Activated CD8-positive, alpha-beta memory T cell treated with anti-CD3 and anti-CD28 coated beads for 36 hours (primary cell): ENCODE data around the gene ATL3. TPM values are rescaled to one million over a fixed set of nuclear protein-coding genes. Genes with fewer than 3 reads are reported as not detected.
"Not testable (repeated sequence)": the region's sequence is repeated elsewhere in the genome, so short reads cannot be mapped to it uniquely, and the experiment has no call there.

Experiments used
- CTCF ChIA-PET: fragments of 350-600 bp; sonication (Branson Sonifier 250); formaldehyde crosslinking; loops from one replicate; lab custom pipeline; 2021; ENCODE audit warnings: antibody characterized with exemption; lab: Charles Lee
- POLR2A ChIA-PET: fragments of 350-600 bp; sonication (Branson Sonifier 250); formaldehyde crosslinking; loops from one replicate; lab custom pipeline; 2021; ENCODE audit warnings: antibody characterized with exemption; lab: Charles Lee
- total RNA-seq, 2 experiments: library from RNA; stranded (reverse); gene quantifications; one replicate each; pipeline ENCODE4 v1.2.3, GENCODE V29; 2021

The ATL3 gene
- total RNA-seq, 2 experiments from 2014 or later: 34.9 TPM

DNA sequence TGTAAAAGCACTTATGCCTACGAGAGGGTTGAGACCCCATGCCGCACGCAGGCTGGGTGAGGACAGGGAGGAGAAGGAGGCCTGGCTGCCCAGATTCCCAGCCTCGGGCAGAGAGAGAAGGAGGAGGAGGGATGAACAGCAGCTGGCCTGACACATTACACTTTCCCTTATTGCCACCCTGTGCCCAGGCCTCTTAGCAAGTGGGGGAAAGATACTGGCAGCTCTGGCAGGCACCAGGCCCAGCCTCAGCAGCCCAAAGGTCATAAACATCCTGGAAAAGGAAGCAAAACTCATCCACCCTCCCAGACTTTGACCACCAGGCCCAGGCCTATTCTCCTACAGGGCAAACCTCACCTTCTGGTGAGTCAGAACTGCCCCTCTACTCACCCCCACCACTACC, 61.6 kb downstream of the ATL3 start:
- ChIA-PET CTCF (interaction anchor here (0.6 to 1.4 kb wide), 2 partner anchors 30 to 120 kb away, joined by 3 read pairs; no protein-coding TSS in a partner anchor), POLR2A (no interaction called here)

GRCh38 chr11:63608353-63609345, 62.5 kb downstream of the ATL3 start:
- ChIA-PET POLR2A (no interaction called here), CTCF (interaction anchor here (0.6 kb wide), 1 partner anchor 29 kb away, joined by 3 read pairs; no protein-coding TSS in a partner anchor)

- CTCF ChIA-PET: no interaction called here
- POLR2A ChIA-PET: no interaction called here
Measured at GRCh38 chr11:63603180-63603518, 68.0 kb downstream of the ATL3 start.

DNA sequence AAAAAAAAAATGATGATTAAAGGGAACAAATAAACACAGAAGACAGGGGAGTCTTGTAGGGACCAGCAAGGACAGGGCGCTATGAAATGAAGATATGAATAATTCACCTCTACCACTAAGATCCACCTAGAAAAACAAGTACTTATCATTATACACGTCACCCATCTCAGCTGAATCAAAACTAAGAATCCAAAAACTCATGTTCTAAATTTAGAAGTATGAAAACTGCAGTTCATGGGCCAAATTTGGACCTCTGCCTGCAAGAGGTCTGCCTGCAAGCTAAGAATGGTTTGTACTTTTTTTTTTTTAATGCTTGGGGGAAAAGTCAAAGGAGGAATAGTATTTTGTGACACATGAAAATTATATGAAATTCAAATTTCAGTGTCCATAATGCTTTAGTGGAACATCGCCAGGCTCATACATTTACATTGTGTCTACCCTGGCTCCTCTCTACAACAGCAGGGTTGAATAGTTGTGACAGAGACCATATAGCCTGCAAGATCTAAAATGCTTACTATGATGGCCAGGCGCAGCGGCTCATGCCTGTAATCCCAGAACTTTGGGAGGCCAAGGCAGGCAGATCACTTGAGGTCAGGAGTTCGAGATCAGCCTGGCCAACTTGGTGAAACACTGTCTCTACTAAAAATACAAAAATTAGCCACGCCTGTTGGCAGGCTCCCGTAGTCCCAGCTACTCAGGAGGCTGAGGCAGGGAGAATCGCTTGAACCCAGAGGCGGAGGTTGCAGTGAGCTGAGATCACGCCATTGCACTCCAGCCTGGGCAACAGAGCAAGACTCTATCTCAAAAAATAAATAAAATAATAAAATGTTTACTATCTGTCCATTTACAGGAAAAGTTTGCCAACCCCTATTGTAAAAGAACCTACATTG, 68.6 kb downstream of the ATL3 start:
- CTCF ChIA-PET: interaction anchor here (1.2 kb wide), 1 partner anchor 25 kb away, joined by 6 read pairs; no protein-coding TSS in a partner anchor
- POLR2A ChIA-PET: not testable (repeated sequence)

- CTCF ChIA-PET: no interaction called here
- POLR2A ChIA-PET: no interaction called here
Measured at GRCh38 chr11:63599211-63600122, 71.7 kb downstream of the ATL3 start.

GRCh38 chr11:63598556-63598955, 72.6 kb downstream of the ATL3 start:
- ChIA-PET POLR2A (no interaction called here), CTCF (no interaction called here)

DNA sequence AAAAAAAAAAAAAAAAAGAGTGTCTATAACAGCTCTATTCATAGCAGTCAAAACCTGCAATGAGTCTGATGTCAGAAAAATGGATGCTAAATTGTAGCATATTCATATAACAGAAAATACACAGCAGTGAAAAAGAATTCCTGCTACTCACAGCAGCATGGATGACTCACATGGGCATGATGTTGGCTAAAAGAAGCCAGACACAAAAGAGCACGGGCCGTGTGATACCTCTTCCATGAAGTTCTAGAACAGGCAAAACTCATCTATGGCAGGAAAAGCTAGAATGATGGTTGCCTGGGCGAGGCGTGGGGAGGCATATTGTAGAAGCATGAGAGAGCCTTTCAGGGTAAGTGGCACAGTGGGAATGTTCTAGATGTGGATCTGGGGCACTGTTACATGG, 75.9 kb downstream of the ATL3 start:
- ChIA-PET POLR2A (interaction anchor here (0.6 kb wide), 1 partner anchor 9 kb away, joined by 4 read pairs; no protein-coding TSS in a partner anchor), CTCF (interaction anchor here (0.6 kb wide), 1 partner anchor 106 kb away, joined by 3 read pairs; no protein-coding TSS in a partner anchor)

DNA sequence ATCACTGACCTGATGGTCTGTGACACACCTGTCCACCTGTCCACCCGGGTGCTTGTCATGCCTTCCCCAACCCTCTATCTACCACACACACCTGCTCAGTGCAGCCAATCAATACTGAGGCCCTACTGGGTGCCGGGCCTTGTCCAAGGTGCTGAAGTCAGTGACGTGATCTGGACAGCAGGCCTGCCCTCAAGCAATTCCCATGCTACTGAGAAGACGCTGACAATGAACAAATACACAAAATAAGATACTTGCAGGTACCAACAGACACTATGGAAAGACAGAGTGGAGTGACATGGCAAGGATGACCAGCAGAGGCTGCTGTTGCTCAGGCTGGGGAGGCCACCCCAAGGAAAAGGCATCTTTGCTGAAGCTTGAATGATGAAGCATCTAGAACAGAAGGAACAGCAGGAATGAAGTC, 78.2 kb downstream of the ATL3 start:
- CTCF ChIA-PET: interaction anchor here (0.9 to 1.1 kb wide), 2 partner anchors 10 to 21 kb away, joined by 3 read pairs; partner anchors contain the start of gene PLAAT3
- POLR2A ChIA-PET: no interaction called here

DNA sequence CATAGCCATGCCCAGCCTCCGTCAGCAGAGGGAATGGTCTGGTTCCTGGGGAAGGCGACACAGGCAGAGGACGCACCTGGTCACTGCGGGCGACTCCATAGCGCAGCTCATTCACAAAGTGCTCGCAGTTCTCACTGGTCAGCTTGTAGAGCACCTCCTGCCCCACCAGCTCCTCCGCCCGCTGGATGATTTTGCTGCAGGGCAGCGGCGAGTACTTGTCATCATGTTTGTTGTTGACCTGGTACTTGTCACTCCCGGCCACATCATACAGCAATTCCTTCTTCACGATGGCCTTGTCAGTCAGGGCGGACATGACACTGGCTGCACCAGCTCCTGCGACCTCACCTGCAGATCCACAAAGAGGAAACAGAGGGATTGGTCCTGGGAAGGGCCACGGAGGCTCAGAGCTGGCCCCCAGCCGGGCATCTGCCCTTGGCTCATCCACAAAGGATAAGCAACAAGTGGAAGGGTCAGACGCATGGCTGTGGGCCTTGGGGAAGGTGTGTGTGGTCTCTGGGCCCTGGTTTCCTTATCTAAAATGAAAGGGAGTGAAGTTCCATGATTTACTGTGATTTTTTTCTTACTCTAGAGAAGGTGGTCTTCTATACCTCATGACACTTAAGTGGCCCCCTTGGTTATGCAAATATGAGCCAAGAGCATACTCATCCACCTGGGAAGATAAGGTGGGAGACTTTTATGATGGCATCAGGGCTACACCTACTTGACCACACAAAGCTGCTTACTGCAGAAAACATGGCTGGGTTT, 81.0 kb downstream of the ATL3 start:
- CTCF ChIA-PET: no interaction called here
- POLR2A ChIA-PET: no interaction called here

DNA sequence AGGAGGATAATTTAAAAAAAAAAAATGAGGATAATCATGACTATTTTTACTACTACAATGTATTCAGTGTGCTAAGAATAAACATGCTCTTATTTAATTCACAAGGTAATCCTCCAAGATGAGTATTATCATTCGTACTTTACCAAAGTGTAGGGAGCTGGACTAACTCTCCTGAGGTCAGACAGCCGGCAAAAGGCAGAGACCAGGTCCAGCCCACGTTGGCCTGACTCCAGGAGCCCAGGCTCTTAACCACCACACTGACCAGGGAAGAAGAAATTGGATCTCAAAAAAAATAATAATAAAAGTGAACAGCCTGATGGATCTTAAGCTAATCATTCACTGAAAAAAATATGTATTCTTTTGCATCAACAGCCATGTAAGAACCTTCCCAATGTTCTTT, 82.2 kb downstream of the ATL3 start:
- ChIA-PET CTCF (interaction anchor here (1.5 kb wide), 1 partner anchor 110 kb away, joined by 7 read pairs; no protein-coding TSS in a partner anchor), POLR2A (no interaction called here)

GRCh38 chr11:63586451-63587166, 84.6 kb downstream of the ATL3 start:
- POLR2A ChIA-PET: no interaction called here
- CTCF ChIA-PET: no interaction called here

DNA sequence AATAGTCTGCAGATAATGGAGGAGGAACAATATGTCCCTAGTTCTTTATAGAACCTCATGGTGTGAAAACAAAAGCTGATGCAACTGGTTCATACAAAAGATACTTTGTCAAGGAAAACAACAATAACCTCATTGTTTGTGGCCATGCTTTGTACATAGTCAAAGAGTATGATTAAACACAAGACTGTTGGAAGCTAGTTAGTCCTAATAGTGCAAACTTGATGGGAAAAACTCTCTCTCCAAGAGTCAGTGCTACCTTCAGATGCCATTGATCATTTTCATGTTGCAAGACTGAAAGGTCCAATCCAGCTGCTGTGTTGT, 87.9 kb downstream of the ATL3 start:
- ChIA-PET POLR2A (no interaction called here), CTCF (interaction anchor here (0.9 kb wide), 1 partner anchor 9 kb away, joined by 3 read pairs; no protein-coding TSS in a partner anchor)

DNA sequence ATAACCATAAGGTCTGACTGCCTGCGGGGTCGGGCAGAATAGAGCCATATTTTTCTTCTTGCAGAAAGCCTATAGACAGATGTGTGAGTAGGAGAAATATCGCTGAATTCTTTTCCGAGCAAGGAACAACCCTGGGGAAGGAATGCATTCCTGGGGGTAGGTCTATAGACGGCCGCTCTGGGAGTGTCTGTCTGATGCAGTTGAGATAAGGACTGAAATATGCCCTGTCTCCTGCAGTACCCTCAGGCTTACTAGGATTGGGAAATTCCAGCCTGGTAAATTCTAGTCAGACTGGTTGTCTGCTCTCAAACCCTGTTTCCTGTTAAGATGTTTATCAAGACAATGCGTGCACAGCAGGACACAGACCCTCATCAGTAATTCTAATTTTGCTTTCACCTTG, 90.0 kb downstream of the ATL3 start:
- CTCF ChIA-PET, POLR2A ChIA-PET: not testable (repeated sequence)

- CTCF ChIA-PET, POLR2A ChIA-PET: not testable (repeated sequence)
Measured at GRCh38 chr11:63578882-63579281, 92.3 kb downstream of the ATL3 start.

DNA sequence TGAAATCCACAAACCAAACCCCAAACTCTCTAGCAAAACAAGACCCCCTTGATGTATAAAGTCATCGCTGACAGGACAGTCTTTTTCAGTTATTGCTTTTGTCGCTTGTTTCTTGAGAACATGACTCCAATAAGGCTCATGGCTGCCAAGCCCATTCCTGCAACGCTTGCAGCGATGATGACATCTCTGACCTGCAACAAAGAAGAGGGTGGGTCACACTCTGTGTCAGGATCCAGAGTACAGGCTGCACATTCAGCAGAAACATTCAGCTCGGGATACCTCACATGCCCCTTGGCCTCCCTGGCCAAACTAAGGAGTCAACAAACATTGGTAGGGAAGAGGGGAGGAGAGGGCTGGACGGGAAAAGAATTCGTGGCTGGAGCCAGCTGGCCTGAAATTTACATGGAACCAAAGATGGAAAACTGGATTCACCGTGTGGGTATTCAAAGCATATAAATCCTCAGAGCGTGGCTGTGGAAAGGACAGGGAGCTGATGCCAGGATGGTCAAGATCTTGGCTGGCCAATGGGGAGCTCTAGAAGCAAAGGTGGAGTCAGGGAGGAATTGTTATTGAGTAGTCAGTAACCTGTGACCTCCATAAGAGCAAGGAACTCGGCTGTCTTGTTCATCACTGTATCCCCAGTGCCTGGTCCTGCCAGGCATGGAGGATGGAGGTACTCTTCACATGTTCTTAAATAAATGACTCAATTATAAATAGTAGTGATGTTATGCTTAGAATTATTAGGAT, 96.1 kb downstream of the ATL3 start:
- ChIA-PET POLR2A (interaction anchor here (0.9 kb wide), 1 partner anchor 23 kb away, joined by 3 read pairs; no protein-coding TSS in a partner anchor), CTCF (interaction anchor here (0.6 to 1.0 kb wide), 2 partner anchors 22 to 405 kb away, joined by 3 to 4 read pairs; no protein-coding TSS in a partner anchor)
